Esophagus squamous epithelium (tissue), 4 donors: ENCODE results near the gene RGS2.

Experiments
- CTCF ChIP-seq, 6 experiments: fragments of 450-650 bp in 4 of 6; fragments of 200-600 bp in 2 of 6; sonication (generic) in 2 of 6; IDR thresholded peaks; one replicate each; pipeline ENCODE4 v1.5.1; 2016 to 2019; ENCODE audit warnings: antibody characterized with exemption in 6 of 6, mild to moderate bottlenecking in 4 of 6, moderate library complexity in 4 of 6
- POLR2A ChIP-seq, 4 donors: fragments of 450-650 bp; IDR thresholded peaks; one replicate each; pipeline ENCODE4 v1.6.1; 2017; ENCODE audit warnings: antibody characterized with exemption in 4 of 4, mild to moderate bottlenecking in 4 of 4, moderate library complexity in 3 of 4

- TF ChIP-seq POLR2A (IDR thresholded peaks at IDR 0.05) (no peak), CTCF (IDR thresholded peaks at IDR 0.05) (no peak)
Observed at GRCh38 chr1:192844360-192844759, 35.5 kb downstream of the RGS2 start.
